ENCODE results near the gene NPHS1. TPM values are rescaled to one million over a fixed set of nuclear protein-coding genes. Genes with fewer than 3 reads are reported as not detected.

Gene NPHS1
- total and polyA plus RNA-seq, 2 donors (not counting 1 experiment from before 2014, with no cell fraction given) = not detected

GRCh38 chr19:35805526-35806102, 46.7 kb downstream of the NPHS1 start:
- H2AFZ ChIP-seq (ENCODE audit: low read length) = no peak overlapping the region
- no peak overlapping the region for H3K4me3 ChIP-seq (replicated peaks in 1 of 4; ENCODE audit: control extremely low read depth in 1 of 4, insufficient read depth in 1 of 4, low read depth in 3 of 4, low read length in 4 of 4)
- H3K4me2 ChIP-seq (ENCODE audit: extremely low read depth, insufficient read depth, low read length) = no peak overlapping the region
- no peaks in the 10 kb centered on the region for H3K79me2 ChIP-seq (ENCODE audit: control insufficient read depth, insufficient read depth, low read length)
- H3K36me3 ChIP-seq (ENCODE audit: control insufficient read depth, insufficient read depth, low read length) = no peaks in the 10 kb centered on the region
- no peaks in the 10 kb centered on the region for H3K9me3 ChIP-seq (ENCODE audit: control insufficient read depth, insufficient read depth, low read depth, low read length)
- TF ChIP-seq, protein P1, sequence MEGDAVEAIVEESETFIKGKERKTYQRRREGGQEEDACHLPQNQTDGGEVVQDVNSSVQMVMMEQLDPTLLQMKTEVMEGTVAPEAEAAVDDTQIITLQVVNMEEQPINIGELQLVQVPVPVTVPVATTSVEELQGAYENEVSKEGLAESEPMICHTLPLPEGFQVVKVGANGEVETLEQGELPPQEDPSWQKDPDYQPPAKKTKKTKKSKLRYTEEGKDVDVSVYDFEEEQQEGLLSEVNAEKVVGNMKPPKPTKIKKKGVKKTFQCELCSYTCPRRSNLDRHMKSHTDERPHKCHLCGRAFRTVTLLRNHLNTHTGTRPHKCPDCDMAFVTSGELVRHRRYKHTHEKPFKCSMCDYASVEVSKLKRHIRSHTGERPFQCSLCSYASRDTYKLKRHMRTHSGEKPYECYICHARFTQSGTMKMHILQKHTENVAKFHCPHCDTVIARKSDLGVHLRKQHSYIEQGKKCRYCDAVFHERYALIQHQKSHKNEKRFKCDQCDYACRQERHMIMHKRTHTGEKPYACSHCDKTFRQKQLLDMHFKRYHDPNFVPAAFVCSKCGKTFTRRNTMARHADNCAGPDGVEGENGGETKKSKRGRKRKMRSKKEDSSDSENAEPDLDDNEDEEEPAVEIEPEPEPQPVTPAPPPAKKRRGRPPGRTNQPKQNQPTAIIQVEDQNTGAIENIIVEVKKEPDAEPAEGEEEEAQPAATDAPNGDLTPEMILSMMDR (conservative IDR thresholded peaks at IDR 0.05 in 1 of 2, IDR thresholded peaks at IDR 0.05 in 1 of 2; ENCODE audit: low read depth in 1 of 2, low read length in 2 of 2) = no peak
- no peak for TF ChIP-seq EZH2 (IDR thresholded peaks at IDR 0.05; ENCODE audit: low read length, missing control alignments)
- H3K4me1 ChIP-seq (ENCODE audit: control insufficient read depth, extremely low read depth, insufficient read depth, low read length) = no peaks in the 10 kb centered on the region
- H3K27me3 ChIP-seq (ENCODE audit: control insufficient read depth, insufficient read depth, low read length) = peaks cover 11% of the 10 kb centered on the region
- no peaks in the 10 kb centered on the region for H4K20me1 ChIP-seq (ENCODE audit: control insufficient read depth, extremely low read depth, insufficient read depth, low read length)
- no peak overlapping the region for H3K9ac ChIP-seq (ENCODE audit: insufficient read depth, low read length)
- no peak overlapping the region for H3K27ac ChIP-seq (ENCODE audit: insufficient read depth, low read length)
- no peak for DNase-seq (ENCODE audit: low read depth in 2 of 2)

- H3K79me2 ChIP-seq (ENCODE audit: control insufficient read depth, insufficient read depth, low read length) = no peaks in the 10 kb centered on the region
- DNase-seq (ENCODE audit: low read depth in 2 of 2) = no peak
- H3K27ac ChIP-seq (ENCODE audit: insufficient read depth, low read length) = no peak overlapping the region
- H3K4me3 ChIP-seq (replicated peaks in 1 of 4; ENCODE audit: control extremely low read depth in 1 of 4, insufficient read depth in 1 of 4, low read depth in 3 of 4, low read length in 4 of 4) = no peak overlapping the region
- H3K9me3 ChIP-seq (ENCODE audit: control insufficient read depth, insufficient read depth, low read depth, low read length) = no peaks in the 10 kb centered on the region
- no peaks in the 10 kb centered on the region for H3K36me3 ChIP-seq (ENCODE audit: control insufficient read depth, insufficient read depth, low read length)
- no peaks in the 10 kb centered on the region for H3K4me1 ChIP-seq (ENCODE audit: control insufficient read depth, extremely low read depth, insufficient read depth, low read length)
- H3K27me3 ChIP-seq (ENCODE audit: control insufficient read depth, insufficient read depth, low read length) = peaks cover 13% of the 10 kb centered on the region
- no peaks in the 10 kb centered on the region for H4K20me1 ChIP-seq (ENCODE audit: control insufficient read depth, extremely low read depth, insufficient read depth, low read length)
- H3K9ac ChIP-seq (ENCODE audit: insufficient read depth, low read length) = no peak overlapping the region
- no peak overlapping the region for H2AFZ ChIP-seq (ENCODE audit: low read length)
- no peak overlapping the region for H3K4me2 ChIP-seq (ENCODE audit: extremely low read depth, insufficient read depth, low read length)
- TF ChIP-seq, protein P1 (conservative IDR thresholded peaks at IDR 0.05 in 1 of 2, IDR thresholded peaks at IDR 0.05 in 1 of 2; ENCODE audit: low read depth in 1 of 2, low read length in 2 of 2) = no peak
- no peak for TF ChIP-seq EZH2 (IDR thresholded peaks at IDR 0.05; ENCODE audit: low read length, missing control alignments)
Measured at GRCh38 chr19:35801828-35802227, 50.5 kb downstream of the NPHS1 start.

- no peak overlapping the region for H2AFZ ChIP-seq (ENCODE audit: low read length)
- no peaks in the 10 kb centered on the region for H4K20me1 ChIP-seq (ENCODE audit: control insufficient read depth, extremely low read depth, insufficient read depth, low read length)
- no peak overlapping the region for H3K4me2 ChIP-seq (ENCODE audit: extremely low read depth, insufficient read depth, low read length)
- H3K36me3 ChIP-seq (ENCODE audit: control insufficient read depth, insufficient read depth, low read length) = no peaks in the 10 kb centered on the region
- H3K4me1 ChIP-seq (ENCODE audit: control insufficient read depth, extremely low read depth, insufficient read depth, low read length) = peaks cover 3% of the 10 kb centered on the region
- no peak overlapping the region for H3K27ac ChIP-seq (ENCODE audit: insufficient read depth, low read length)
- no peak for DNase-seq (ENCODE audit: low read depth in 2 of 2)
- H3K4me3 ChIP-seq (replicated peaks in 1 of 4; ENCODE audit: control extremely low read depth in 1 of 4, insufficient read depth in 1 of 4, low read depth in 3 of 4, low read length in 4 of 4) = no peak overlapping the region
- H3K9ac ChIP-seq (ENCODE audit: insufficient read depth, low read length) = no peak overlapping the region
- TF ChIP-seq, protein P1 (conservative IDR thresholded peaks at IDR 0.05 in 1 of 2, IDR thresholded peaks at IDR 0.05 in 1 of 2; ENCODE audit: low read depth in 1 of 2, low read length in 2 of 2) = no peak
- TF ChIP-seq EZH2 (IDR thresholded peaks at IDR 0.05; ENCODE audit: low read length, missing control alignments) = no peak
- no peaks in the 10 kb centered on the region for H3K9me3 ChIP-seq (ENCODE audit: control insufficient read depth, insufficient read depth, low read depth, low read length)
- peaks cover 21% of the 10 kb centered on the region for H3K27me3 ChIP-seq (ENCODE audit: control insufficient read depth, insufficient read depth, low read length)
- no peaks in the 10 kb centered on the region for H3K79me2 ChIP-seq (ENCODE audit: control insufficient read depth, insufficient read depth, low read length)
Measured at GRCh38 chr19:35797663-35798062, 54.6 kb downstream of the NPHS1 start.
